BE2C (cell line): ENCODE data around the gene DTNA.

Source experiments
- DNase-seq: peaks from one replicate; pipeline ENCODE4 v3.0.0-alpha.2; 2020
- H3K27me3 ChIP-seq: fragments of 250-450 bp; sonication (Bioruptor Pico); 2 replicates; pipeline ENCODE4 v1.5.1; 2020; ENCODE audit warnings: mild to moderate bottlenecking
- H3K36me3 ChIP-seq: fragments of 250-450 bp; sonication (Bioruptor Pico); 2 replicates; pipeline ENCODE4 v1.5.1; 2020; ENCODE audit warnings: mild to moderate bottlenecking
- H3K4me1 ChIP-seq: fragments of 250-450 bp; sonication (Bioruptor Pico); 2 replicates; pipeline ENCODE4 v1.5.1; 2020
- H3K4me3 ChIP-seq: 2 replicates; pipeline ENCODE4 v1.5.1; 2011; ENCODE audit warnings: low read depth, low read length
- H3K9me3 ChIP-seq: fragments of 250-450 bp; sonication (Bioruptor Pico); 2 replicates; pipeline ENCODE4 v1.5.1; 2020
- CTCF ChIP-seq: IDR thresholded peaks from 2 replicates; pipeline ENCODE4 v1.5.1; 2012; ENCODE audit warnings: mild to moderate bottlenecking, low read depth, low read length

DTNA gene

GRCh38 chr18:34694591-34695165 is 15.4 kb upstream of the DTNA start:
- no peak for DNase-seq
- Histone ChIP-seq H3K27me3 (no peaks in the 10 kb centered on the region), H3K4me1 (no peaks in the 10 kb centered on the region), H3K9me3 (no peaks in the 10 kb centered on the region), H3K36me3 (no peaks in the 10 kb centered on the region), H3K4me3 (no peak overlapping the region)
- no peak for TF ChIP-seq CTCF

GRCh38 chr18:34695310-34695709 is 14.8 kb upstream of the DTNA start:
- Histone ChIP-seq H3K27me3 (no peaks in the 10 kb centered on the region; the same call in 1 of the 2 replicates), H3K4me3 (no peak overlapping the region), H3K4me1 (no peaks in the 10 kb centered on the region), H3K36me3 (no peaks in the 10 kb centered on the region), H3K9me3 (no peaks in the 10 kb centered on the region)
- DNase-seq = no peak
- no peak for TF ChIP-seq CTCF

- H3K4me3 ChIP-seq = no peak overlapping the region
- TF ChIP-seq CTCF = no peak
- H3K9me3 ChIP-seq = no peaks in the 10 kb centered on the region
- peaks cover 3% of the 10 kb centered on the region for H3K27me3 ChIP-seq
- H3K4me1 ChIP-seq = no peaks in the 10 kb centered on the region
- DNase-seq = no peak
- H3K36me3 ChIP-seq = no peaks in the 10 kb centered on the region
These were observed 13.4 kb upstream of the DTNA start for GRCh38 chr18:34696671-34697070.

GRCh38 chr18:34697233-34697632 is 12.9 kb upstream of the DTNA start:
- no peaks in the 10 kb centered on the region for H3K9me3 ChIP-seq
- TF ChIP-seq CTCF = no peak
- H3K36me3 ChIP-seq = no peaks in the 10 kb centered on the region
- H3K4me1 ChIP-seq = no peaks in the 10 kb centered on the region
- H3K27me3 ChIP-seq = peaks cover 8% of the 10 kb centered on the region
- no peak overlapping the region for H3K4me3 ChIP-seq
- DNase-seq = no peak

- Histone ChIP-seq H3K36me3 (no peaks in the 10 kb centered on the region), H3K27me3 (peaks cover 15% of the 10 kb centered on the region), H3K4me1 (no peaks in the 10 kb centered on the region), H3K4me3 (no peak overlapping the region), H3K9me3 (no peaks in the 10 kb centered on the region)
- no peak for TF ChIP-seq CTCF
- no peak for DNase-seq
These were observed 12.2 kb upstream of the DTNA start for GRCh38 chr18:34697891-34698290.

- Histone ChIP-seq H3K9me3 (no peaks in the 10 kb centered on the region), H3K36me3 (no peaks in the 10 kb centered on the region), H3K27me3 (peaks cover 20% of the 10 kb centered on the region), H3K4me3 (no peak overlapping the region), H3K4me1 (no peaks in the 10 kb centered on the region)
- TF ChIP-seq CTCF = no peak
- no peak for DNase-seq
These were observed 8.2 kb upstream of the DTNA start for GRCh38 chr18:34701911-34702310.
